ENCODE measurements around the gene WT1. TPM values are rescaled to one million over a fixed set of nuclear protein-coding genes. Genes with fewer than 3 reads are reported as not detected.

Gene WT1
- polyA plus RNA-seq, 1 donor from 2014 or later = not detected

DNA sequence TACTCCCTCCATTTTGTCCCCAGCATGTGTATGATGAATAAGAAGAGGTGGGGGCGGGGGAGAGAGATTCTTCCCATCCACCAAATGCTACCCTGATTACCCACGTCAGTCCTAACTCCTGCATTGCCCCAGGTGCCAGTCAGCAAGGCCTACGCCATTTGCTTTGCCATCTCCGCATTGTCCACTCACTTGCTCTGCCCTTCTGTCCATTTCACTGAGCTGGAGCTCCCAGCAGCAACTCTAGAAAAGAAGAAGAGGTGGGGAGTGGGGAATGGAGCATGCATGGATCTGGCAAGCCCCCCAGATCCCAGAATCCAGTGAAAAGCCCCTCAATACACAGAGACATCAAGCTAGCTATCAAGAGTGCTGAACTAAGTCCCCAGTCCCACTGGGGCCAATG lies 19.0 kb downstream of the WT1 start:
- TF ChIP-seq SMC3 (conservative IDR thresholded peaks at IDR 0.05; ENCODE audit: poor library complexity) = no peak
- no peak for TF ChIP-seq TAF1 (IDR thresholded peaks at IDR 0.05; ENCODE audit: low read depth)
- TF ChIP-seq EP300 (conservative IDR thresholded peaks at IDR 0.05; ENCODE audit: poor library complexity, severe bottlenecking) = no peak
- no peak for TF ChIP-seq RAD21 (conservative IDR thresholded peaks at IDR 0.05)
- no peak for TF ChIP-seq MXI1 (conservative IDR thresholded peaks at IDR 0.05; ENCODE audit: poor library complexity, severe bottlenecking)
- TF ChIP-seq CTCF (IDR thresholded peaks at IDR 0.05; ENCODE audit: poor library complexity, severe bottlenecking) = no peak
- no peak for TF ChIP-seq POLR2AphosphoS5 (IDR thresholded peaks at IDR 0.05)
- no peak for TF ChIP-seq EZH2 (IDR thresholded peaks at IDR 0.05; ENCODE audit: borderline replicate concordance, insufficient read depth, low read length, poor library complexity, severe bottlenecking)
- TF ChIP-seq, protein P1, sequence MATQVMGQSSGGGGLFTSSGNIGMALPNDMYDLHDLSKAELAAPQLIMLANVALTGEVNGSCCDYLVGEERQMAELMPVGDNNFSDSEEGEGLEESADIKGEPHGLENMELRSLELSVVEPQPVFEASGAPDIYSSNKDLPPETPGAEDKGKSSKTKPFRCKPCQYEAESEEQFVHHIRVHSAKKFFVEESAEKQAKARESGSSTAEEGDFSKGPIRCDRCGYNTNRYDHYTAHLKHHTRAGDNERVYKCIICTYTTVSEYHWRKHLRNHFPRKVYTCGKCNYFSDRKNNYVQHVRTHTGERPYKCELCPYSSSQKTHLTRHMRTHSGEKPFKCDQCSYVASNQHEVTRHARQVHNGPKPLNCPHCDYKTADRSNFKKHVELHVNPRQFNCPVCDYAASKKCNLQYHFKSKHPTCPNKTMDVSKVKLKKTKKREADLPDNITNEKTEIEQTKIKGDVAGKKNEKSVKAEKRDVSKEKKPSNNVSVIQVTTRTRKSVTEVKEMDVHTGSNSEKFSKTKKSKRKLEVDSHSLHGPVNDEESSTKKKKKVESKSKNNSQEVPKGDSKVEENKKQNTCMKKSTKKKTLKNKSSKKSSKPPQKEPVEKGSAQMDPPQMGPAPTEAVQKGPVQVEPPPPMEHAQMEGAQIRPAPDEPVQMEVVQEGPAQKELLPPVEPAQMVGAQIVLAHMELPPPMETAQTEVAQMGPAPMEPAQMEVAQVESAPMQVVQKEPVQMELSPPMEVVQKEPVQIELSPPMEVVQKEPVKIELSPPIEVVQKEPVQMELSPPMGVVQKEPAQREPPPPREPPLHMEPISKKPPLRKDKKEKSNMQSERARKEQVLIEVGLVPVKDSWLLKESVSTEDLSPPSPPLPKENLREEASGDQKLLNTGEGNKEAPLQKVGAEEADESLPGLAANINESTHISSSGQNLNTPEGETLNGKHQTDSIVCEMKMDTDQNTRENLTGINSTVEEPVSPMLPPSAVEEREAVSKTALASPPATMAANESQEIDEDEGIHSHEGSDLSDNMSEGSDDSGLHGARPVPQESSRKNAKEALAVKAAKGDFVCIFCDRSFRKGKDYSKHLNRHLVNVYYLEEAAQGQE (IDR thresholded peaks at IDR 0.05; ENCODE audit: borderline replicate concordance) = no peak
- no peak overlapping the region for H3K9ac ChIP-seq (ENCODE audit: low read length)
- H3K9me3 ChIP-seq (ENCODE audit: low read length) = no peaks in the 10 kb centered on the region
- no peak overlapping the region for H3K27ac ChIP-seq (ENCODE audit: low read length)
- H3K4me2 ChIP-seq (ENCODE audit: low read length) = no peak overlapping the region
- no peaks in the 10 kb centered on the region for H3K27me3 ChIP-seq (ENCODE audit: insufficient read depth, low read depth, low read length)
- H2AFZ ChIP-seq (ENCODE audit: low read depth, low read length) = no peak overlapping the region
- no peak overlapping the region for H3K4me3 ChIP-seq (ENCODE audit: low read length)
- no peaks in the 10 kb centered on the region for H3F3A ChIP-seq (ENCODE audit: insufficient read depth, low read length, poor library complexity, severe bottlenecking)
- no peaks in the 10 kb centered on the region for H3K36me3 ChIP-seq (ENCODE audit: insufficient read depth, low read length)
- no peaks in the 10 kb centered on the region for H3K79me2 ChIP-seq (replicated peaks; ENCODE audit: insufficient read depth, low read length)
- H4K20me1 ChIP-seq (ENCODE audit: insufficient read depth) = no peaks in the 10 kb centered on the region
- no peaks in the 10 kb centered on the region for H3K9me2 ChIP-seq (ENCODE audit: insufficient read depth, low read length)

- Histone ChIP-seq H3K4me2 (ENCODE audit: low read length) (no peak overlapping the region), H3K36me3 (ENCODE audit: insufficient read depth, low read length) (no peaks in the 10 kb centered on the region), H3K9ac (ENCODE audit: low read length) (no peak overlapping the region), H3K79me2 (replicated peaks; ENCODE audit: insufficient read depth, low read length) (no peaks in the 10 kb centered on the region), H3F3A (ENCODE audit: insufficient read depth, low read length, poor library complexity, severe bottlenecking) (no peaks in the 10 kb centered on the region), H3K4me3 (ENCODE audit: low read length) (no peak overlapping the region), H3K9me2 (ENCODE audit: insufficient read depth, low read length) (no peaks in the 10 kb centered on the region), H3K27ac (ENCODE audit: low read length) (no peak overlapping the region), H3K27me3 (ENCODE audit: insufficient read depth, low read depth, low read length) (no peaks in the 10 kb centered on the region), H3K9me3 (ENCODE audit: low read length) (no peaks in the 10 kb centered on the region), H4K20me1 (ENCODE audit: insufficient read depth) (no peaks in the 10 kb centered on the region), H2AFZ (ENCODE audit: low read depth, low read length) (no peak overlapping the region)
- TF ChIP-seq TAF1 (IDR thresholded peaks at IDR 0.05; ENCODE audit: low read depth) (no peak), SMC3 (conservative IDR thresholded peaks at IDR 0.05; ENCODE audit: poor library complexity) (no peak), POLR2AphosphoS5 (IDR thresholded peaks at IDR 0.05) (no peak), RAD21 (conservative IDR thresholded peaks at IDR 0.05) (no peak), CTCF (IDR thresholded peaks at IDR 0.05; ENCODE audit: poor library complexity, severe bottlenecking) (no peak)
- TF ChIP-seq, protein P1 (IDR thresholded peaks at IDR 0.05; ENCODE audit: borderline replicate concordance) = no peak
Measured at GRCh38 chr11:32414925-32415324, 20.4 kb downstream of the WT1 start.

Measured in neural cell (in vitro differentiated cells).